ENCODE results near the gene SYCP3. TPM values are rescaled to one million over a fixed set of nuclear protein-coding genes. Genes with fewer than 3 reads are reported as not detected.

Gene SYCP3
- total RNA-seq, 4 donors from 2014 or later, result not detected

DNA sequence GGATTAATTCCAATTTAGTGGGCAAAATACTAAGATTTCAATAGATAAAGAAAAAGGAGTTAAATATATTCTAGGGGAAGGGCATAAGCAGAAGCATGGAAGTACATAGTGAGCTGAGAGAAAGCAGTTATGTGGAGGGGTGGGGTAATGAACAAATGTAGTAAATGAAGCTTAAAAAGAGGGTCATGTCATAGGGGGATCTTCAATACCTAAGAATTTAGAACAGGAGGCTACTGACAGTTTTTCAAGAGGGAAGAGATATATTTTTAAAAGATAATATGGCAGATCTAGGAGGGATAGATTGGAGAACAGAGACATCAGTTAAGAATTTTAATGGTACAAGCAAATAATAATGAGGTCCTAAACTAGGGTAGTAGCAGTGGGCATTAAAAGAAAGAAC, 9.4 kb downstream of the SYCP3 start:
- no peaks in the 10 kb centered on the region for H3K4me1 ChIP-seq
- H3K27me3 ChIP-seq, result no peaks in the 10 kb centered on the region
- no peaks in the 10 kb centered on the region for H3K9me3 ChIP-seq
- H3K27ac ChIP-seq, result no peak overlapping the region
- H3K4me3 ChIP-seq, result no peak overlapping the region
- H3K36me3 ChIP-seq, result peaks cover 0 to 71% (median 0%) of the 10 kb centered on the region in 3 donors
- TF ChIP-seq, protein P1, sequence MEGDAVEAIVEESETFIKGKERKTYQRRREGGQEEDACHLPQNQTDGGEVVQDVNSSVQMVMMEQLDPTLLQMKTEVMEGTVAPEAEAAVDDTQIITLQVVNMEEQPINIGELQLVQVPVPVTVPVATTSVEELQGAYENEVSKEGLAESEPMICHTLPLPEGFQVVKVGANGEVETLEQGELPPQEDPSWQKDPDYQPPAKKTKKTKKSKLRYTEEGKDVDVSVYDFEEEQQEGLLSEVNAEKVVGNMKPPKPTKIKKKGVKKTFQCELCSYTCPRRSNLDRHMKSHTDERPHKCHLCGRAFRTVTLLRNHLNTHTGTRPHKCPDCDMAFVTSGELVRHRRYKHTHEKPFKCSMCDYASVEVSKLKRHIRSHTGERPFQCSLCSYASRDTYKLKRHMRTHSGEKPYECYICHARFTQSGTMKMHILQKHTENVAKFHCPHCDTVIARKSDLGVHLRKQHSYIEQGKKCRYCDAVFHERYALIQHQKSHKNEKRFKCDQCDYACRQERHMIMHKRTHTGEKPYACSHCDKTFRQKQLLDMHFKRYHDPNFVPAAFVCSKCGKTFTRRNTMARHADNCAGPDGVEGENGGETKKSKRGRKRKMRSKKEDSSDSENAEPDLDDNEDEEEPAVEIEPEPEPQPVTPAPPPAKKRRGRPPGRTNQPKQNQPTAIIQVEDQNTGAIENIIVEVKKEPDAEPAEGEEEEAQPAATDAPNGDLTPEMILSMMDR (IDR thresholded peaks at IDR 0.05), result no peak
- no peak for TF ChIP-seq POLR2A (IDR thresholded peaks at IDR 0.05)
- no peak for DNase-seq

DNA sequence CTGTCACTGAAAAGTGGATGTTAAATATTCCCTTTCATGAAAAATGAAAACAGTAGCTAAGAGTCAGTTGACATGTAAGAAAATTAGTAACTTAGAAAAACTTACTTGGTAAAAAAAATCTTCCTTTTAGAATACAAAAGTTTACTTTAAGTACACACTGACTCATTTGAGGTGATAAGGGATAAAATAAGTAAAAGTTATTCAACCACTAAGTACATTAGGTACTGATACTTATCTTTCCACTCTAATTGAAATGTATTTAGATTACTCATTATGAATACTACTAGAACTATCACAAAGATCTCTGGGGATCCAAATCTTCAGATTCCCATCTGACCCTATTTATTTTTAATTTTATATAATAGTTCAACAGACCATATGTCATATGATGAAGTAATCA, 12.2 kb downstream of the SYCP3 start:
- no peaks in the 10 kb centered on the region for H3K27me3 ChIP-seq
- no peaks in the 10 kb centered on the region for H3K4me1 ChIP-seq
- H3K36me3 ChIP-seq, result peaks cover 0 to 77% (median 0%) of the 10 kb centered on the region in 3 donors
- H3K27ac ChIP-seq, result no peak overlapping the region
- no peaks in the 10 kb centered on the region for H3K9me3 ChIP-seq
- TF ChIP-seq, protein P1 (IDR thresholded peaks at IDR 0.05), result no peak
- TF ChIP-seq POLR2A (IDR thresholded peaks at IDR 0.05), result no peak
- H3K4me3 ChIP-seq, result no peak overlapping the region
- DNase-seq, result no peak

DNA sequence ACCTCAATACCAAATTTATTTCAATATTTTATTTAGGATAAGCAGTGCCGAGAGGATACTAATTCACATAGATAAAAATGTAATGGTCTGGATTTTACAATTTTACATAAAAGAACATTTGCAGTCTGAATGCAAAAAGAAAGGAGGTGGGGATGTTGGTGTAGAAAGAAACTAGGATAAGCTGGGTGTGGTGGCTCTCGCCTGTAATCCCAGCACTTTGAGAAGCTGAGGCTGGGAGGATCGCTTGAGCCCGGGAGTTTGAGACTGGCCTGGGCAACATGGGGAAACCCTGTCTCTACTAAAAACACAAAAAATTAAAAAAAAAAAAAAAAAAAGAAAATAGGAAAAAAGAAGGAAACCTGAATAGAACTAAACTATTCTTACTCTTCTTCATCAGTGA, 16.9 kb downstream of the SYCP3 start:
- H3K36me3 ChIP-seq, result peaks cover 0 to 52% (median 0%) of the 10 kb centered on the region in 3 donors
- no peak overlapping the region for H3K4me3 ChIP-seq

DNA sequence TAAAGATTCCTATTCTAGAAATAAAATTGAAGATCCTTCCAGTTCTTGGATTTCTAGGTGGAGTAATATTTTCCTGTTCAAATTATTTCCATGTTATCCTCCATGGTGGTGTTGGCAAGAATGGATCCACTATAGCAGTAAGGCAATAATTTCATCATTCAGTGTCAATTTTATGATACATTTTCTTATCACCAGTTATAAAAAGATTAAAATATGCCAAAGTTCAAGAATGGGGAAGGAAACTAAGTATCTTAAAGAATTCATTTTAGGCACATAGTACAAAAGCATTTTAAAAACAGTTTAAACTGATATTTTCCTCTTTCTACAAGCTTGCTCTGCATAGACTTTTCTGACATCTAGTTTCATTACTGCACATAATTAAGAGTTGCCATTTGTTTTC, 19.1 kb downstream of the SYCP3 start:
- TF ChIP-seq, protein P1 (IDR thresholded peaks at IDR 0.05), result no peak
- Histone ChIP-seq H3K36me3 (peaks cover 0 to 32% (median 0%) of the 10 kb centered on the region in 3 donors), H3K9me3 (no peaks in the 10 kb centered on the region), H3K27me3 (no peaks in the 10 kb centered on the region), H3K4me3 (no peak overlapping the region), H3K27ac (peak overlapping the region in 1 of 4 donors; percentile 22), H3K4me1 (peaks cover 0 to 10% (median 1%) of the 10 kb centered on the region in 4 donors)
- no peak for DNase-seq

More for the DNA sequence above, 16.9 kb downstream of the SYCP3 start:
- TF ChIP-seq, protein P1 (IDR thresholded peaks at IDR 0.05), result no peak
- TF ChIP-seq POLR2A (IDR thresholded peaks at IDR 0.05), result no peak
- DNase-seq, result no peak
- Histone ChIP-seq H3K27ac (no peak overlapping the region), H3K4me1 (no peaks in the 10 kb centered on the region), H3K9me3 (no peaks in the 10 kb centered on the region), H3K27me3 (no peaks in the 10 kb centered on the region)

DNA sequence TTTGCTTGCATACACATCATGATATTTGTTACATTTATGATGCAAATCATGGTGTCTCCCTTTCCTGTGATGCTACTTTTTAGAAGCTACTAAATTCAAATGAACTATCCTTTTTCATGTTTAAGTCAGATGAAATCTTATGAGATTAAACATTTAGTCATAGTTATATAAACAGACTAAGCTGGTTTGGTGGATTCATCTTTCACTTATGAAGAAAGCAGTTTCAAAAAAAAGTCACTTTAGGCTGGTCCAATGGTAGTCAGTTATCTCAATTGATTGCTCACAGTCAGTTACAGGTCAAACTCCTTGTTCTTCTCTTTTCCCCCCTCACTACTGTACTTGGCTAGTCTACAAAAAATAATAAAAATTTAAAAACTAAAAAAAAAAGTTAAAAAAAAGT, 19.7 kb downstream of the SYCP3 start:
- Histone ChIP-seq H3K9me3 (no peaks in the 10 kb centered on the region), H3K4me3 (no peak overlapping the region), H3K4me1 (peaks cover 0 to 13% (median 1%) of the 10 kb centered on the region in 4 donors), H3K27ac (no peak overlapping the region), H3K27me3 (no peaks in the 10 kb centered on the region), H3K36me3 (peaks cover 0 to 27% (median 0%) of the 10 kb centered on the region in 3 donors)
- DNase-seq, result no peak
- TF ChIP-seq POLR2A (IDR thresholded peaks at IDR 0.05), result no peak

DNA sequence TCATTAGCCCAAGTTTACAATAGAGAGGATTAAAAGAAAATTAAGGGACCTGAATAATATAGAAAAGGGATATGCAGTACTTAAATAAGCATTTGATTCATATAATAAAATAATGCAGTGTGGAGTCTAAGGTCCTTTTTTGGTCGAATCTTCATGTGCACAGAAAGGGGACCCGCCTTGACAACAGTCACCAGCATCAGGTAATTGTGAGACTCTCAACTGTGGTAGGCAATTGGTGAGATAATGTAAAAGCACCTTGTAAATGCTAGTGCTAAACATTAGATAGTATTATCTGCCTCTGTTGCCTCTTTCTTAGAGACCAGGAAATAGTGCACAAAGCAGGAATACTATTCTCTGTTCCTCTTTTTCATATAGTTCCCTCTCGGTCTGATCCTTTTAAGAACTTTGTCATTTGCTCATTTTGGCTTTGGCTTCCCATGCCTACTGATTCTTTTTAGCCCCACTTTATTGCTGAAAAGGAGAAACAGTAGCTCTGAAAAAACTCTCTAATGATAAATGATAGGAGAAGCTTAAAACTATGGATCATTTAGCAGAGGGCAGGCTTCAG, 24.3 kb downstream of the SYCP3 start:
- peaks cover 0 to 38% (median 2%) of the 10 kb centered on the region in 4 donors for H3K4me1 ChIP-seq
- no peaks in the 10 kb centered on the region for H3K36me3 ChIP-seq
- no peak for DNase-seq
- peak overlapping the region in 2 of 4 donors; percentile 14 to 31 for H3K27ac ChIP-seq
- H3K4me3 ChIP-seq, result no peak overlapping the region
- no peaks in the 10 kb centered on the region for H3K27me3 ChIP-seq
- no peaks in the 10 kb centered on the region for H3K9me3 ChIP-seq
- TF ChIP-seq, protein P1 (IDR thresholded peaks at IDR 0.05), result no peak
- no peak for TF ChIP-seq POLR2A (IDR thresholded peaks at IDR 0.05)
